Measurements from ENCODE around the gene RPL18A.

GRCh38 chr19:17869114-17869608, 9.5 kb downstream of the RPL18A start:
- TF ChIP-seq CTCF (conservative IDR thresholded peaks at IDR 0.05 in 1 of 2, IDR thresholded peaks at IDR 0.05 in 1 of 2; ENCODE audit: extremely low read depth in 1 of 2, insufficient read depth in 1 of 2, low read depth in 1 of 2, low read length in 2 of 2) (no peak), EZH2 (IDR thresholded peaks at IDR 0.05; ENCODE audit: borderline replicate concordance, low read length) (no peak)
